Uterus (tissue), 2 donors: ENCODE results near the gene GPR22.

Source experiments
- POLR2A ChIP-seq, 2 donors: fragments of 450-650 bp; IDR thresholded peaks; one replicate each; pipeline ENCODE4 v1.6.1; 2016; ENCODE audit warnings: antibody characterized with exemption in 2 of 2, mild to moderate bottlenecking in 1 of 2, moderate library complexity in 1 of 2
- TF ChIP-seq, protein P1 (sequence below), 4 experiments: fragments of 200-600 bp in 2 of 4; fragments of 450-650 bp in 2 of 4; sonication (generic) in 2 of 4; IDR thresholded peaks; one replicate each; pipeline ENCODE4 v1.5.1; 2016 to 2019; ENCODE audit warnings: antibody characterized with exemption in 4 of 4, mild to moderate bottlenecking in 2 of 4, moderate library complexity in 1 of 4

DNA sequence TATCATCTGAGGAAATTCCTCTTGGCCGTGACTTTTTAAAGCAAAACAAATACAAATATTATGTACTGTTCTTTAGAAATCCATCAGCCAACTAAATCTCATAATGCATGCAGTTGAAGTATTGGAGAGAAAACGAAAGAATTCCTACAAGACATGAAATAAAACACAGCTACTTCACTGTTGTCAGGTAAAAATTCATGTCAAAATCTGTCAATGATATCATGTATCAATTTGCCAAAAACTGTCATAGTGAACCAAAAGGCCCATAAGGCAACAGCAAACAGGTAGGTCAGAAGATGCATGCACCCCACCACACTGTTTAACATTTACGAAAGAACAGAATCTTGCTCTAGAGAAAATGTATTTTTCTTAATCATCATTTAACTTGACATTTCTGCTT, 2.3 kb downstream of the GPR22 start:
- TF ChIP-seq, protein P1, sequence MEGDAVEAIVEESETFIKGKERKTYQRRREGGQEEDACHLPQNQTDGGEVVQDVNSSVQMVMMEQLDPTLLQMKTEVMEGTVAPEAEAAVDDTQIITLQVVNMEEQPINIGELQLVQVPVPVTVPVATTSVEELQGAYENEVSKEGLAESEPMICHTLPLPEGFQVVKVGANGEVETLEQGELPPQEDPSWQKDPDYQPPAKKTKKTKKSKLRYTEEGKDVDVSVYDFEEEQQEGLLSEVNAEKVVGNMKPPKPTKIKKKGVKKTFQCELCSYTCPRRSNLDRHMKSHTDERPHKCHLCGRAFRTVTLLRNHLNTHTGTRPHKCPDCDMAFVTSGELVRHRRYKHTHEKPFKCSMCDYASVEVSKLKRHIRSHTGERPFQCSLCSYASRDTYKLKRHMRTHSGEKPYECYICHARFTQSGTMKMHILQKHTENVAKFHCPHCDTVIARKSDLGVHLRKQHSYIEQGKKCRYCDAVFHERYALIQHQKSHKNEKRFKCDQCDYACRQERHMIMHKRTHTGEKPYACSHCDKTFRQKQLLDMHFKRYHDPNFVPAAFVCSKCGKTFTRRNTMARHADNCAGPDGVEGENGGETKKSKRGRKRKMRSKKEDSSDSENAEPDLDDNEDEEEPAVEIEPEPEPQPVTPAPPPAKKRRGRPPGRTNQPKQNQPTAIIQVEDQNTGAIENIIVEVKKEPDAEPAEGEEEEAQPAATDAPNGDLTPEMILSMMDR (IDR thresholded peaks at IDR 0.05) = no peak
- TF ChIP-seq POLR2A (IDR thresholded peaks at IDR 0.05) = no peak
